WTC11 (cell line): ENCODE results near the gene KCNC4. TPM values are rescaled to one million over a fixed set of nuclear protein-coding genes. Genes with fewer than 3 reads are reported as not detected.

Experiments used
- ATAC-seq: fragments of 200-7000 bp; cut with Tn5 transposase; 2 replicates; pipeline ENCODE4 v1.10.0; 2021; ENCODE audit warnings: mild to moderate bottlenecking, moderate library complexity
- CTCF ChIA-PET: fragments of 300-600 bp; sonication (Branson Sonifier 250); formaldehyde crosslinking; loops from one replicate; lab custom pipeline; 2021; ENCODE audit warnings: antibody characterized with exemption; lab: Charles Lee
- POLR2A ChIA-PET: fragments of 350-600 bp; sonication (Branson Sonifier 250); formaldehyde crosslinking; loops from one replicate; lab custom pipeline; 2021; ENCODE audit warnings: antibody characterized with exemption; lab: Charles Lee
- DNase-seq: peaks from one replicate; pipeline ENCODE4 v3.0.0; 2021; ENCODE audit warnings: low spot score
- H3K27ac Mint-ChIP-seq: 2 replicates; pipeline ENCODE4 v1.8.0; 2021; ENCODE audit warnings: mixed read lengths
- H3K27me3 Mint-ChIP-seq: 2 replicates; pipeline ENCODE4 v1.8.0; 2021; ENCODE audit warnings: low read depth, mild to moderate bottlenecking, moderate library complexity, mixed read lengths
- H3K36me3 Mint-ChIP-seq: 2 replicates; pipeline ENCODE4 v1.8.0; 2021; ENCODE audit warnings: mixed read lengths
- H3K4me1 Mint-ChIP-seq: 2 replicates; pipeline ENCODE4 v1.8.0; 2022; ENCODE audit warnings: mixed read lengths
- H3K4me3 Mint-ChIP-seq: 2 replicates; pipeline ENCODE4 v1.8.0; 2021; ENCODE audit warnings: mild to moderate bottlenecking, moderate library complexity, mixed read lengths
- H3K9me3 Mint-ChIP-seq: 2 replicates; pipeline ENCODE4 v1.8.0; 2021; ENCODE audit warnings: mixed read lengths
- ATF2 ChIP-seq: sonication (generic); formaldehyde crosslinking; IDR thresholded peaks from 2 replicates; pipeline ENCODE4 v1.8.1; 2022; ENCODE audit warnings: low read depth, missing genetic modification reagents, borderline replicate concordance
- ATF3 ChIP-seq: sonication (generic); formaldehyde crosslinking; conservative IDR thresholded peaks from 2 replicates; pipeline ENCODE4 v1.8.1; 2022; ENCODE audit warnings: mild to moderate bottlenecking, missing genetic modification reagents
- CBFB ChIP-seq: sonication (generic); formaldehyde crosslinking; IDR thresholded peaks from 2 replicates; pipeline ENCODE4 v1.8.1; 2022; ENCODE audit warnings: mild to moderate bottlenecking, low read depth, missing genetic modification reagents
- E2F1 ChIP-seq: sonication (generic); formaldehyde crosslinking; IDR thresholded peaks from 2 replicates; pipeline ENCODE4 v1.8.0; 2022; ENCODE audit warnings: mild to moderate bottlenecking, missing genetic modification reagents
- GABPB1 ChIP-seq: sonication (generic); formaldehyde crosslinking; IDR thresholded peaks from 2 replicates; pipeline ENCODE4 v1.8.1; 2023; ENCODE audit warnings: mild to moderate bottlenecking, missing genetic modification reagents
- GRHL2 ChIP-seq: fragments of 250-450 bp; sonication (Bioruptor Pico); IDR thresholded peaks from 2 replicates; pipeline ENCODE4 v1.8.0; 2022; ENCODE audit warnings: mild to moderate bottlenecking, moderate library complexity; ENCODE audit not compliant: insufficient replicate concordance, severe bottlenecking
- JAZF1 ChIP-seq: fragments of 250-450 bp; sonication (Bioruptor Pico); IDR thresholded peaks from 2 replicates; pipeline ENCODE4 v1.9.0; 2021; ENCODE audit warnings: moderate library complexity, mild to moderate bottlenecking, inconsistent platforms
- KAT7 ChIP-seq: sonication (generic); formaldehyde crosslinking; IDR thresholded peaks from 2 replicates; pipeline ENCODE4 v1.8.1; 2023; ENCODE audit warnings: missing genetic modification reagents, mild to moderate bottlenecking, borderline replicate concordance
- MLX ChIP-seq: sonication (generic); formaldehyde crosslinking; IDR thresholded peaks from 2 replicates; pipeline ENCODE4 v1.8.1; 2023; ENCODE audit warnings: mild to moderate bottlenecking, missing genetic modification reagents, moderate library complexity
- MYBL2 ChIP-seq: sonication (generic); formaldehyde crosslinking; IDR thresholded peaks from 2 replicates; pipeline ENCODE4 v1.8.1; 2023; ENCODE audit warnings: mild to moderate bottlenecking, moderate library complexity, missing genetic modification reagents
- NFATC4 ChIP-seq: fragments of 250-450 bp; sonication (Bioruptor Pico); IDR thresholded peaks from 2 replicates; pipeline ENCODE4 v1.9.0; 2021; ENCODE audit warnings: mild to moderate bottlenecking
- RORB ChIP-seq: fragments of 250-450 bp; sonication (Bioruptor Pico); IDR thresholded peaks from 2 replicates; pipeline ENCODE4 v1.9.0; 2021; ENCODE audit warnings: mild to moderate bottlenecking
- SMAD3 ChIP-seq: sonication (generic); formaldehyde crosslinking; IDR thresholded peaks from 2 replicates; pipeline ENCODE4 v1.8.0; 2022; ENCODE audit warnings: missing genetic modification reagents, mild to moderate bottlenecking, borderline replicate concordance
- ZMAT4 ChIP-seq: fragments of 250-450 bp; sonication (Bioruptor Pico); IDR thresholded peaks from 2 replicates; pipeline ENCODE4 v1.9.0; 2021; ENCODE audit warnings: mild to moderate bottlenecking
- ZNF121 ChIP-seq: sonication (generic); formaldehyde crosslinking; IDR thresholded peaks from 2 replicates; pipeline ENCODE4 v1.8.0; 2023; ENCODE audit warnings: missing genetic modification reagents
- ZNF232 ChIP-seq: sonication (generic); formaldehyde crosslinking; IDR thresholded peaks from 2 replicates; pipeline ENCODE4 v1.8.0; 2022; ENCODE audit warnings: mild to moderate bottlenecking, missing genetic modification reagents
- ZNF281 ChIP-seq: sonication (generic); formaldehyde crosslinking; IDR thresholded peaks from 2 replicates; pipeline ENCODE4 v1.8.0; 2023; ENCODE audit warnings: mild to moderate bottlenecking, missing genetic modification reagents
- ZNF425 ChIP-seq: fragments of 250-450 bp; sonication (Bioruptor Pico); conservative IDR thresholded peaks from 2 replicates; pipeline ENCODE4 v1.9.0; 2021; ENCODE audit warnings: mild to moderate bottlenecking
- ZNF512 ChIP-seq: sonication (generic); formaldehyde crosslinking; IDR thresholded peaks from 2 replicates; pipeline ENCODE4 v1.8.1; 2022; ENCODE audit warnings: missing genetic modification reagents, borderline replicate concordance
- ZSCAN18 ChIP-seq: fragments of 250-450 bp; sonication (Bioruptor Pico); IDR thresholded peaks from 2 replicates; pipeline ENCODE4 v2.1.2; 2022; ENCODE audit warnings: mild to moderate bottlenecking, moderate library complexity
- total RNA-seq: library from RNA; stranded (reverse); gene quantifications from 3 replicates; pipeline ENCODE4 v1.2.3, GENCODE V29; 2021

The KCNC4 gene
- total RNA-seq, 1 experiment from 2014 or later: 19.9 TPM

- CTCF ChIA-PET: no interaction called here
- Mint-ChIP-seq H3K27me3 (peaks cover 13% of the 10 kb centered on the region), H3K27ac (no peak overlapping the region), H3K4me1 (peaks cover 1% of the 10 kb centered on the region; the same call in 1 of the 2 replicates), H3K36me3 (0 out of 2 replicates have a peak, but pooled peaks cover 3% of the 10 kb centered on the region), H3K4me3 (no peak overlapping the region), H3K9me3 (peaks cover 4% of the 10 kb centered on the region)
- DNase-seq (no peak), ATAC-seq (no peak)
- POLR2A ChIA-PET: no interaction called here
- no peak for TF ChIP-seq NFATC4
- TF ChIP-seq E2F1 (CRISPR knock-in tag): no peak
- no peak for TF ChIP-seq RORB
- no peak for TF ChIP-seq SMAD3 (CRISPR knock-in tag)
- TF ChIP-seq GRHL2 (CRISPR knock-in tag): no peak
- no peak for TF ChIP-seq CBFB (CRISPR knock-in tag)
- no peak for TF ChIP-seq ATF3 (CRISPR knock-in tag)
- no peak for TF ChIP-seq ATF2 (CRISPR knock-in tag)
- no peak for TF ChIP-seq ZNF512
- no peak for TF ChIP-seq KAT7 (CRISPR knock-in tag)
- TF ChIP-seq, all 79 proteins: peak for 0
Observed at GRCh38 chr1:110250008-110250407, 39.9 kb downstream of the KCNC4 start.

GRCh38 chr1:110250749-110251148, 40.6 kb downstream of the KCNC4 start:
- ChIA-PET CTCF (no interaction called here), POLR2A (no interaction called here)
- H3K36me3 Mint-ChIP-seq: 0 out of 2 replicates have a peak, but pooled peaks cover 3% of the 10 kb centered on the region
- H3K27ac Mint-ChIP-seq: no peak overlapping the region
- peaks cover 8% of the 10 kb centered on the region; the same call in 1 of the 2 replicates for H3K4me1 Mint-ChIP-seq
- no peak overlapping the region for H3K4me3 Mint-ChIP-seq
- DNase-seq (no peak), ATAC-seq (no peak)
- peaks cover 4% of the 10 kb centered on the region for H3K9me3 Mint-ChIP-seq
- peaks cover 8% of the 10 kb centered on the region; the same call in 1 of the 2 replicates for H3K27me3 Mint-ChIP-seq
- TF ChIP-seq SMAD3 (CRISPR knock-in tag) (no peak), MYBL2 (no peak), ZSCAN18 (no peak), E2F1 (CRISPR knock-in tag) (no peak), MLX (CRISPR knock-in tag) (no peak), ZNF281 (CRISPR knock-in tag) (no peak), ZNF121 (CRISPR knock-in tag) (no peak), JAZF1 (CRISPR knock-in tag) (no peak), CBFB (CRISPR knock-in tag) (no peak), ZNF232 (CRISPR knock-in tag) (no peak), ZNF425 (no peak), ZMAT4 (CRISPR knock-in tag) (no peak), GABPB1 (CRISPR knock-in tag) (no peak)
